Panc1 (cell line): ENCODE measurements around the gene PLCB4.

Experiments used
- POLR2AphosphoS5 ChIP-seq: IDR thresholded peaks from 2 replicates; pipeline ENCODE4 v1.6.1; 2012; ENCODE audit warnings: mild to moderate bottlenecking, low read depth, low read length, moderate library complexity
- TCF7L2 ChIP-seq: IDR thresholded peaks from 2 replicates; pipeline ENCODE4 v1.6.1; 2011; ENCODE audit warnings: mild to moderate bottlenecking, low read depth, low read length, inconsistent platforms
- TF ChIP-seq, protein P1 (sequence below): fragments of 450-650 bp; IDR thresholded peaks from 2 replicates; pipeline ENCODE4 v1.5.1; 2017; ENCODE audit warnings: mild to moderate bottlenecking

- TF ChIP-seq, protein P1, sequence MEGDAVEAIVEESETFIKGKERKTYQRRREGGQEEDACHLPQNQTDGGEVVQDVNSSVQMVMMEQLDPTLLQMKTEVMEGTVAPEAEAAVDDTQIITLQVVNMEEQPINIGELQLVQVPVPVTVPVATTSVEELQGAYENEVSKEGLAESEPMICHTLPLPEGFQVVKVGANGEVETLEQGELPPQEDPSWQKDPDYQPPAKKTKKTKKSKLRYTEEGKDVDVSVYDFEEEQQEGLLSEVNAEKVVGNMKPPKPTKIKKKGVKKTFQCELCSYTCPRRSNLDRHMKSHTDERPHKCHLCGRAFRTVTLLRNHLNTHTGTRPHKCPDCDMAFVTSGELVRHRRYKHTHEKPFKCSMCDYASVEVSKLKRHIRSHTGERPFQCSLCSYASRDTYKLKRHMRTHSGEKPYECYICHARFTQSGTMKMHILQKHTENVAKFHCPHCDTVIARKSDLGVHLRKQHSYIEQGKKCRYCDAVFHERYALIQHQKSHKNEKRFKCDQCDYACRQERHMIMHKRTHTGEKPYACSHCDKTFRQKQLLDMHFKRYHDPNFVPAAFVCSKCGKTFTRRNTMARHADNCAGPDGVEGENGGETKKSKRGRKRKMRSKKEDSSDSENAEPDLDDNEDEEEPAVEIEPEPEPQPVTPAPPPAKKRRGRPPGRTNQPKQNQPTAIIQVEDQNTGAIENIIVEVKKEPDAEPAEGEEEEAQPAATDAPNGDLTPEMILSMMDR = no peak
- no peak for TF ChIP-seq POLR2AphosphoS5
- no peak for TF ChIP-seq TCF7L2
Observed at GRCh38 chr20:9460518-9460917, 391.6 kb downstream of the PLCB4 start.
